H4 (cell line): ENCODE data around the gene COX8C. TPM values are rescaled to one million over a fixed set of nuclear protein-coding genes. Genes with fewer than 3 reads are reported as not detected.
"Not testable (repeated sequence)": the region's sequence is repeated elsewhere in the genome, so short reads cannot be mapped to it uniquely, and the experiment has no call there.

Experiments
- DNase-seq: peaks from one replicate; pipeline ENCODE4 v3.0.0-alpha.2; 2015; ENCODE audit warnings: low spot score
- total RNA-seq: library from RNA; depleted of rRNA; stranded (reverse); fragments of >200 nt; shearing (Covaris generic); gene quantifications from 2 replicates; pipeline ENCODE4 v1.2.3, GENCODE V29; 2014; rRNA removed

The COX8C gene
- total RNA-seq, 1 experiment from 2014 or later = not detected

GRCh38 chr14:93369713-93370266 lies 22.8 kb downstream of the COX8C start:
- DNase-seq = no peak

- DNase-seq = no peak
Measured at GRCh38 chr14:93375673-93376156, 28.7 kb downstream of the COX8C start.

GRCh38 chr14:93379831-93380230 lies 32.8 kb downstream of the COX8C start:
- DNase-seq = no peak

- DNase-seq = no peak
Measured at GRCh38 chr14:93381644-93382043, 34.7 kb downstream of the COX8C start.

GRCh38 chr14:93384256-93384655 lies 37.3 kb downstream of the COX8C start:
- DNase-seq = not testable (repeated sequence)

GRCh38 chr14:93395231-93395630 lies 48.2 kb downstream of the COX8C start:
- no peak for DNase-seq

- no peak for DNase-seq
Measured at GRCh38 chr14:93396456-93396855, 49.5 kb downstream of the COX8C start.

Other genes with a start within 250 kb of the COX8C start
- 18.8 and 24.0 TPM in 2 replicates for gene ITPK1, start 231.3 kb upstream of the COX8C start, total RNA-seq
- gene MOAP1, start 162.3 kb upstream of the COX8C start, total RNA-seq = 8.9 and 9.1 TPM in 2 replicates
- gene LYSET, start 161.9 kb upstream of the COX8C start, total RNA-seq = 22.7 and 28.7 TPM in 2 replicates
- gene GON7, start 140.1 kb upstream of the COX8C start, total RNA-seq = 28.8 and 34.8 TPM in 2 replicates
- 28.4 and 39.5 TPM in 2 replicates for gene UBR7, start 139.9 kb upstream of the COX8C start, total RNA-seq
- gene BTBD7, start 14.1 kb upstream of the COX8C start, total RNA-seq = 11.0 and 12.4 TPM in 2 replicates
- gene UNC79, start 83.8 kb downstream of the COX8C start, total RNA-seq = 0.02 and 0.06 TPM in 2 replicates